IMR-90 (cell line): ENCODE data around the gene BUB1. TPM values are rescaled to one million over a fixed set of nuclear protein-coding genes. Genes with fewer than 3 reads are reported as not detected.

Source experiments
- ATAC-seq: fragments of 200-7000 bp; cut with Tn5 transposase; 2 replicates; pipeline ENCODE4 v1.9.1; 2020; ENCODE audit warnings: low read depth, mild to moderate bottlenecking, moderate library complexity
- BruUV-seq: library from RNA; stranded (reverse); fragments of 400-500 nt; replicated peaks from 2 replicates; lab custom pipeline; 2021; lab: Mats Ljungman, UMichigan
- CTCF ChIA-PET: fragments of 300-600 bp; formaldehyde crosslinking; extraction: SDS; loops from one replicate; lab custom pipeline; 2021; ENCODE audit warnings: antibody characterized with exemption; lab: Yijun Ruan, JAX
- POLR2A ChIA-PET: fragments of 300-600 bp; sonication (Branson Sonifier 250); formaldehyde crosslinking; loops from one replicate; lab custom pipeline; 2022; ENCODE audit warnings: antibody characterized with exemption; ENCODE audit not compliant: unreplicated experiment; lab: Charles Lee
- DNase-seq: peaks from one replicate; pipeline ENCODE4 v3.0.0; 2013
- H2AFZ ChIP-seq: replicated peaks from 2 replicates; pipeline ENCODE3; 2013; ENCODE audit warnings: low read length, mild to moderate bottlenecking; ENCODE audit not compliant: poor library complexity
- H2AK5ac ChIP-seq: 2 replicates; pipeline ENCODE4 v1.6.1; 2013; ENCODE audit warnings: low read depth, low read length, inconsistent platforms
- H2AK9ac ChIP-seq: replicated peaks from 2 replicates; pipeline ENCODE3; 2013; ENCODE audit warnings: mild to moderate bottlenecking, low read depth, low read length, moderate library complexity; ENCODE audit not compliant: poor library complexity
- H2BK120ac ChIP-seq: 2 replicates; pipeline ENCODE4 v1.6.1; 2013; ENCODE audit warnings: low read depth, low read length, inconsistent platforms
- H2BK15ac ChIP-seq: 3 replicates; pipeline ENCODE4 v1.6.1; 2013; ENCODE audit warnings: low read depth, low read length, inconsistent platforms
- H2BK20ac ChIP-seq: 2 replicates; pipeline ENCODE4 v1.6.1; 2013; ENCODE audit warnings: low read depth, mild to moderate bottlenecking, inconsistent platforms, low read length, moderate library complexity
- H2BK5ac ChIP-seq: 2 replicates; pipeline ENCODE4 v1.6.1; 2013; ENCODE audit warnings: mild to moderate bottlenecking, low read depth, low read length, inconsistent platforms; ENCODE audit not compliant: poor library complexity, severe bottlenecking
- H3K14ac ChIP-seq: replicated peaks from 2 replicates; pipeline ENCODE4 v1.6.1; 2013; ENCODE audit warnings: low read depth, low read length, inconsistent platforms
- H3K18ac ChIP-seq: 2 replicates; pipeline ENCODE4 v1.6.1; 2013; ENCODE audit warnings: low read depth, low read length, control low read depth
- H3K23ac ChIP-seq: 2 replicates; pipeline ENCODE4 v1.6.1; 2013; ENCODE audit warnings: low read depth, low read length, inconsistent platforms
- H3K27ac ChIP-seq: 2 replicates; pipeline ENCODE4 v1.5.1; 2013; ENCODE audit warnings: mild to moderate bottlenecking, control low read depth, low read length; ENCODE audit not compliant: insufficient read depth
- H3K27me3 ChIP-seq: 2 replicates; pipeline ENCODE4 v1.6.1; 2013; ENCODE audit warnings: low read length; ENCODE audit not compliant: control insufficient read depth, insufficient read depth
- H3K36me3 ChIP-seq: 2 replicates; pipeline ENCODE4 v1.6.1; 2013; ENCODE audit warnings: low read length, mixed read lengths; ENCODE audit not compliant: control insufficient read depth, insufficient read depth
- H3K4ac ChIP-seq: 2 replicates; pipeline ENCODE4 v1.6.1; 2013; ENCODE audit warnings: low read depth, low read length, inconsistent platforms
- H3K4me1 ChIP-seq: 2 replicates; pipeline ENCODE4 v1.6.1; 2013; ENCODE audit warnings: low read length, mixed read lengths; ENCODE audit not compliant: control insufficient read depth, insufficient read depth
- H3K4me2 ChIP-seq: 2 replicates; pipeline ENCODE4 v1.6.1; 2013; ENCODE audit warnings: low read depth, mild to moderate bottlenecking, control low read depth, low read length, moderate library complexity
- H3K4me3 ChIP-seq: 2 replicates; pipeline ENCODE4 v1.5.1; 2013; ENCODE audit warnings: low read depth, mild to moderate bottlenecking, control low read depth, low read length, moderate library complexity; ENCODE audit not compliant: insufficient read depth
- H3K56ac ChIP-seq: 2 replicates; pipeline ENCODE4 v1.6.1; 2013; ENCODE audit warnings: low read length, inconsistent platforms; ENCODE audit not compliant: insufficient read depth; ENCODE audit errors: extremely low read depth
- H3K79me1 ChIP-seq, 2 experiments: 2 replicates each; pipeline ENCODE4 v1.6.1; 2013; ENCODE audit warnings: low read length in 2 of 2, inconsistent platforms in 1 of 2, low read depth in 1 of 2
- H3K9ac ChIP-seq: 2 replicates; pipeline ENCODE4 v1.6.1; 2013; ENCODE audit warnings: low read depth, low read length, control low read depth
- H3K9me1 ChIP-seq: 2 replicates; pipeline ENCODE4 v1.6.1; 2013; ENCODE audit warnings: low read length, inconsistent platforms; ENCODE audit not compliant: insufficient read depth
- H3K9me3 ChIP-seq: 2 replicates; pipeline ENCODE4 v1.6.1; 2013; ENCODE audit warnings: low read length; ENCODE audit not compliant: control insufficient read depth, insufficient read depth
- H4K20me1 ChIP-seq: 2 replicates; pipeline ENCODE4 v1.6.1; 2013; ENCODE audit warnings: low read length, inconsistent platforms; ENCODE audit not compliant: insufficient read depth
- H4K5ac ChIP-seq: 2 replicates; pipeline ENCODE4 v1.6.1; 2013; ENCODE audit warnings: mild to moderate bottlenecking, low read depth, low read length, control low read depth
- H4K8ac ChIP-seq, 2 experiments: 2 replicates each; pipeline ENCODE4 v1.6.1; 2013; ENCODE audit warnings: low read depth in 2 of 2, low read length in 2 of 2, control low read depth in 1 of 2, inconsistent platforms in 1 of 2
- H4K91ac ChIP-seq: 2 replicates; pipeline ENCODE4 v1.6.1; 2013; ENCODE audit warnings: low read depth, low read length, inconsistent platforms; ENCODE audit not compliant: insufficient read depth
- CEBPB ChIP-seq: IDR thresholded peaks from 2 replicates; pipeline ENCODE4 v1.6.1; 2012; ENCODE audit warnings: low read depth, low read length, improper control_type of control experiment
- CHD1 ChIP-seq: IDR thresholded peaks from 2 replicates; pipeline ENCODE4 v1.6.1; 2012; ENCODE audit warnings: low read depth, low read length, improper control_type of control experiment
- FOS ChIP-seq: fragments of 150-350 bp; IDR thresholded peaks from 2 replicates; pipeline ENCODE4 v1.6.1; 2016; ENCODE audit warnings: low read depth, low read length
- MAFK ChIP-seq: IDR thresholded peaks from 2 replicates; pipeline ENCODE4 v1.6.1; 2012; ENCODE audit warnings: low read depth, low read length, improper control_type of control experiment
- MAZ ChIP-seq: IDR thresholded peaks from 2 replicates; pipeline ENCODE4 v1.6.1; 2012; ENCODE audit warnings: low read depth, mild to moderate bottlenecking, low read length, improper control_type of control experiment, moderate library complexity, borderline replicate concordance
- MXI1 ChIP-seq: IDR thresholded peaks from 2 replicates; pipeline ENCODE4 v1.6.1; 2012; ENCODE audit warnings: low read depth, mild to moderate bottlenecking, low read length, moderate library complexity, borderline replicate concordance
- NFE2L2 ChIP-seq: fragments of 150-350 bp; IDR thresholded peaks from 2 replicates; pipeline ENCODE4 v1.6.1; 2016; ENCODE audit warnings: low read depth, mild to moderate bottlenecking, low read length
- POLR2A ChIP-seq: IDR thresholded peaks from 2 replicates; pipeline ENCODE4 v1.6.1; 2012; ENCODE audit warnings: mild to moderate bottlenecking, low read depth, low read length
- RCOR1 ChIP-seq: IDR thresholded peaks from 2 replicates; pipeline ENCODE4 v1.6.1; 2012; ENCODE audit warnings: mild to moderate bottlenecking, low read length, improper control_type of control experiment; ENCODE audit not compliant: insufficient replicate concordance
- RFX5 ChIP-seq: IDR thresholded peaks from 2 replicates; pipeline ENCODE4 v1.8.0; 2012; ENCODE audit warnings: low read depth, mild to moderate bottlenecking, low read length, moderate library complexity
- USF2 ChIP-seq: fragments of 150-350 bp; IDR thresholded peaks from 2 replicates; pipeline ENCODE4 v1.6.1; 2017; ENCODE audit warnings: mild to moderate bottlenecking, antibody characterized with exemption, low read length, low read depth
- WGBS, 2 experiments: methylation state at CpG; one replicate each; pipeline versions ENCODE4 v1.1.5 to v1.1.7; 2013; ENCODE audit warnings: missing lambda C conversion rate in 2 of 2; ENCODE audit not compliant: insufficient read length in 1 of 2; ENCODE audit errors: extremely low coverage in 2 of 2; 5-methylcytosine and 5-hydroxymethylcytosine counted together
- dilution Hi-C: fragments of 300-500 bp; cut with HindIII; formaldehyde crosslinking; loops from one replicate; pipeline ENCODE4 v1.14.3; 2018; ENCODE audit warnings: low sequenced_read_pairs; ENCODE audit not compliant: unreplicated experiment
- in situ Hi-C: fragments of 300-500 bp; cut with MboI; formaldehyde crosslinking; loops from 3 replicates; pipeline ENCODE4 v1.14.3; 2019; ENCODE audit warnings: low sequenced_read_pairs, inconsistent platforms, mixed read lengths
- intact Hi-C: fragments of 100-400 bp; cut with micrococcal nuclease; formaldehyde crosslinking; loops from 2 replicates; pipeline ENCODE4 v1.10.0; 2022
- polyA plus RNA-seq, 3 experiments: library from polyadenylated mRNA; depleted of rRNA; stranded (reverse); fragments of >200 nt; gene quantifications; 2 replicates each; pipeline ENCODE4 v1.2.3, GENCODE V29; 2012; ENCODE audit warnings: low replicate concordance in 1 of 3
- total RNA-seq: library from RNA; depleted of rRNA; stranded (reverse); fragments of >200 nt; gene quantifications from 2 replicates; pipeline ENCODE4 v1.2.3, GENCODE V29; 2012
- TF ChIP-seq, protein P1 (sequence below): conservative IDR thresholded peaks from 2 replicates; pipeline ENCODE4 v1.5.1; 2012; ENCODE audit warnings: mild to moderate bottlenecking, low read depth, low read length, improper control_type of control experiment

The BUB1 gene
- total and polyA plus RNA-seq, 2 of the 4 experiments (the other 2 are of a cell fraction): 19.6 to 43.4 TPM

DNA sequence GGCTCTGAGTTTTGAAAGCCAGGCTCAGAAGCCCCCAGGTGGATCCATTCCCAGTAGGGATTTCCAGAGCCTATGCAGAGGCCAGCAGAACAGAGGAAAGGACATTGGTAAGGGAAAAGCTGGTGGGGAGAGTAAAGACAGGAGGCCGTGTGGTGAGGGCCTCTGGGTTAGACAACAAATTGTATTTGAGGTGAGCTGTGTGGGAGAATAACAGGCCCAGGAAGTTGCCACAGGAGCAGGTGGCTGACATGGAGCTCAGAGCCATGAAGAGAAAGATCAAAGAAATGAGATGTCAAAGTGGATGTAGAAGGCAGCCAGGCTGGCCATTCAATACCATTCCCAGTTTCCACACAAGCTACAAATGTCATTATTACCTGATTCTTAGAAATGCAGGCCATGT lies 8.8 kb downstream of the BUB1 start:
- DNase-seq (no peak), ATAC-seq (no peak)
- H3K14ac ChIP-seq: no peak overlapping the region
- H4K91ac ChIP-seq: no peak overlapping the region
- no peak overlapping the region for H2AK5ac ChIP-seq
- dilution Hi-C loops: no loop called here
- no peaks in the 10 kb centered on the region for H3K9me3 ChIP-seq
- ChIA-PET POLR2A (no interaction called here), CTCF (no interaction called here)
- H2AK9ac ChIP-seq: no peak overlapping the region
- H3K9ac ChIP-seq: no peak overlapping the region
- no peak overlapping the region for H2BK120ac ChIP-seq
- no peak overlapping the region for H4K8ac ChIP-seq
- H3K27me3 ChIP-seq: no peaks in the 10 kb centered on the region
- H3K4me3 ChIP-seq: no peak overlapping the region
- H3K36me3 ChIP-seq: no peaks in the 10 kb centered on the region; the same call in 1 of the 2 replicates
- no peak overlapping the region for H2BK15ac ChIP-seq
- H4K20me1 ChIP-seq: no peaks in the 10 kb centered on the region
- no TSS peak for BruUV-seq
- no peaks in the 10 kb centered on the region for H3K9me1 ChIP-seq
- intact Hi-C loops: no loop called here
- H2BK5ac ChIP-seq: no peak overlapping the region
- no peak overlapping the region for H3K18ac ChIP-seq
- no peak overlapping the region for H2BK20ac ChIP-seq
- WGBS, 2 experiments: 86% methylated on average over 1 of the region's 1 CpG; no CpG with 5 or more reads in 1 of the 2 experiments
- peaks cover 2% of the 10 kb centered on the region for H3K4me1 ChIP-seq
- H3K4ac ChIP-seq: no peak overlapping the region
- TF ChIP-seq NFE2L2 (no peak), RCOR1 (no peak), USF2 (no peak), MAFK (no peak), RFX5 (no peak), MXI1 (no peak), MAZ (no peak), POLR2A (no peak), FOS (no peak), CHD1 (no peak), CEBPB (no peak)
- TF ChIP-seq, protein P1, sequence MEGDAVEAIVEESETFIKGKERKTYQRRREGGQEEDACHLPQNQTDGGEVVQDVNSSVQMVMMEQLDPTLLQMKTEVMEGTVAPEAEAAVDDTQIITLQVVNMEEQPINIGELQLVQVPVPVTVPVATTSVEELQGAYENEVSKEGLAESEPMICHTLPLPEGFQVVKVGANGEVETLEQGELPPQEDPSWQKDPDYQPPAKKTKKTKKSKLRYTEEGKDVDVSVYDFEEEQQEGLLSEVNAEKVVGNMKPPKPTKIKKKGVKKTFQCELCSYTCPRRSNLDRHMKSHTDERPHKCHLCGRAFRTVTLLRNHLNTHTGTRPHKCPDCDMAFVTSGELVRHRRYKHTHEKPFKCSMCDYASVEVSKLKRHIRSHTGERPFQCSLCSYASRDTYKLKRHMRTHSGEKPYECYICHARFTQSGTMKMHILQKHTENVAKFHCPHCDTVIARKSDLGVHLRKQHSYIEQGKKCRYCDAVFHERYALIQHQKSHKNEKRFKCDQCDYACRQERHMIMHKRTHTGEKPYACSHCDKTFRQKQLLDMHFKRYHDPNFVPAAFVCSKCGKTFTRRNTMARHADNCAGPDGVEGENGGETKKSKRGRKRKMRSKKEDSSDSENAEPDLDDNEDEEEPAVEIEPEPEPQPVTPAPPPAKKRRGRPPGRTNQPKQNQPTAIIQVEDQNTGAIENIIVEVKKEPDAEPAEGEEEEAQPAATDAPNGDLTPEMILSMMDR: no peak
- no peak overlapping the region for H3K56ac ChIP-seq
- peaks cover 20 to 31% of the 10 kb centered on the region in 2 experiments for H3K79me1 ChIP-seq
- H3K4me2 ChIP-seq: no peak overlapping the region
- in situ Hi-C loops: no loop called here
- no peak overlapping the region for H4K5ac ChIP-seq
- no peak overlapping the region for H2AFZ ChIP-seq
- no peak overlapping the region for H3K27ac ChIP-seq
- no peak overlapping the region for H3K23ac ChIP-seq
